BE2C (cell line): ENCODE measurements around the gene SMPD4.
"Not testable (repeated sequence)": the region's sequence is repeated elsewhere in the genome, so short reads cannot be mapped to it uniquely, and the experiment has no call there.

Experiments used
- DNase-seq: peaks from one replicate; pipeline ENCODE4 v3.0.0-alpha.2; 2020
- H3K27me3 ChIP-seq: fragments of 250-450 bp; sonication (Bioruptor Pico); 2 replicates; pipeline ENCODE4 v1.5.1; 2020; ENCODE audit warnings: mild to moderate bottlenecking
- H3K36me3 ChIP-seq: fragments of 250-450 bp; sonication (Bioruptor Pico); 2 replicates; pipeline ENCODE4 v1.5.1; 2020; ENCODE audit warnings: mild to moderate bottlenecking
- H3K4me1 ChIP-seq: fragments of 250-450 bp; sonication (Bioruptor Pico); 2 replicates; pipeline ENCODE4 v1.5.1; 2020
- H3K4me3 ChIP-seq: 2 replicates; pipeline ENCODE4 v1.5.1; 2011; ENCODE audit warnings: low read depth, low read length
- H3K9me3 ChIP-seq: fragments of 250-450 bp; sonication (Bioruptor Pico); 2 replicates; pipeline ENCODE4 v1.5.1; 2020
- CTCF ChIP-seq: IDR thresholded peaks from 2 replicates; pipeline ENCODE4 v1.5.1; 2012; ENCODE audit warnings: mild to moderate bottlenecking, low read depth, low read length

SMPD4 gene

GRCh38 chr2:130142396-130143265, 38.8 kb downstream of the SMPD4 start:
- not testable (repeated sequence) for DNase-seq

GRCh38 chr2:130141645-130142370, 39.6 kb downstream of the SMPD4 start:
- H3K9me3 ChIP-seq, H3K36me3 ChIP-seq, DNase-seq, H3K27me3 ChIP-seq, H3K4me1 ChIP-seq, H3K4me3 ChIP-seq: not testable (repeated sequence)

More at GRCh38 chr2:130142396-130143265, 38.8 kb downstream of the SMPD4 start:
- not testable (repeated sequence) for H3K27me3 ChIP-seq, H3K9me3 ChIP-seq, H3K36me3 ChIP-seq, H3K4me3 ChIP-seq, H3K4me1 ChIP-seq

GRCh38 chr2:130141002-130141401, 40.4 kb downstream of the SMPD4 start:
- not testable (repeated sequence) for DNase-seq, H3K4me1 ChIP-seq, H3K27me3 ChIP-seq, H3K36me3 ChIP-seq, H3K4me3 ChIP-seq, H3K9me3 ChIP-seq

GRCh38 chr2:130140516-130140915, 40.9 kb downstream of the SMPD4 start:
- not testable (repeated sequence) for DNase-seq, H3K4me3 ChIP-seq, H3K27me3 ChIP-seq, H3K9me3 ChIP-seq, H3K4me1 ChIP-seq, H3K36me3 ChIP-seq

- not testable (repeated sequence) for H3K4me1 ChIP-seq, H3K27me3 ChIP-seq, H3K9me3 ChIP-seq, H3K4me3 ChIP-seq, H3K36me3 ChIP-seq
- peak; percentile 55 for DNase-seq
Measured at GRCh38 chr2:130139331-130140280, 41.8 kb downstream of the SMPD4 start.

- H3K4me1 ChIP-seq, H3K27me3 ChIP-seq, H3K36me3 ChIP-seq, H3K9me3 ChIP-seq, H3K4me3 ChIP-seq: not testable (repeated sequence)
- peak; percentile 76 for DNase-seq
Measured at GRCh38 chr2:130138841-130139251, 42.6 kb downstream of the SMPD4 start.

- not testable (repeated sequence) for H3K4me3 ChIP-seq, H3K4me1 ChIP-seq, H3K27me3 ChIP-seq, H3K9me3 ChIP-seq, DNase-seq, H3K36me3 ChIP-seq
Measured at GRCh38 chr2:130138326-130138725, 43.1 kb downstream of the SMPD4 start.

GRCh38 chr2:130137118-130137517, 44.3 kb downstream of the SMPD4 start:
- not testable (repeated sequence) for DNase-seq, H3K4me3 ChIP-seq, H3K36me3 ChIP-seq, H3K4me1 ChIP-seq, H3K27me3 ChIP-seq, H3K9me3 ChIP-seq

- not testable (repeated sequence) for H3K36me3 ChIP-seq, H3K9me3 ChIP-seq, DNase-seq, H3K4me1 ChIP-seq, H3K27me3 ChIP-seq, H3K4me3 ChIP-seq
Measured at GRCh38 chr2:130136546-130136945, 44.9 kb downstream of the SMPD4 start.

GRCh38 chr2:130135692-130136541, 45.5 kb downstream of the SMPD4 start:
- TF ChIP-seq CTCF = no peak
- Histone ChIP-seq H3K4me1 (no peaks in the 10 kb centered on the region), H3K27me3 (no peaks in the 10 kb centered on the region), H3K36me3 (no peaks in the 10 kb centered on the region), H3K4me3 (no peak overlapping the region), H3K9me3 (no peaks in the 10 kb centered on the region)
- no peak for DNase-seq

- not testable (repeated sequence) for DNase-seq, H3K27me3 ChIP-seq, H3K4me3 ChIP-seq
Measured at GRCh38 chr2:130129120-130129829, 52.1 kb downstream of the SMPD4 start, which contains the start of gene POTEF. Gene POTEF, minus strand, starts transcription at chr2:130129222. Its CDS starts 8,707 bp downstream, at chr2:130120515.

GRCh38 chr2:130128464-130128863, 52.9 kb downstream of the SMPD4 start:
- not testable (repeated sequence) for H3K4me1 ChIP-seq, H3K4me3 ChIP-seq, H3K9me3 ChIP-seq, H3K27me3 ChIP-seq, DNase-seq, H3K36me3 ChIP-seq

More at GRCh38 chr2:130129120-130129829, 52.1 kb downstream of the SMPD4 start, which contains the start of gene POTEF:
- H3K9me3 ChIP-seq, H3K36me3 ChIP-seq, H3K4me1 ChIP-seq: not testable (repeated sequence)

GRCh38 chr2:130127726-130128125, 53.7 kb downstream of the SMPD4 start:
- not testable (repeated sequence) for H3K9me3 ChIP-seq, H3K27me3 ChIP-seq, H3K4me3 ChIP-seq, DNase-seq, H3K36me3 ChIP-seq, H3K4me1 ChIP-seq
